KBM-7 (cell line): ENCODE results near the gene MROH9.

Source experiments
- DNase-seq: peaks from one replicate; pipeline ENCODE4 v3.0.0-alpha.2; 2015
- in situ Hi-C: fragments of 300-500 bp; cut with MboI; formaldehyde crosslinking; loops from 2 replicates; pipeline ENCODE4 v1.14.3; 2020; ENCODE audit warnings: low sequenced_read_pairs, low pct_unique_long_range_greater_than_20kb, mixed read lengths

The MROH9 gene

GRCh38 chr1:171055966-171056643 lies 120.8 kb downstream of the MROH9 start:
- no peak for DNase-seq
- in situ Hi-C loops, result no loop called here

- no peak for DNase-seq
- in situ Hi-C loops, result no loop called here
Measured at GRCh38 chr1:171061425-171062143, 126.2 kb downstream of the MROH9 start.

- no peak for DNase-seq
- in situ Hi-C loops, result no loop called here
Measured at GRCh38 chr1:171062902-171063301, 127.6 kb downstream of the MROH9 start.

- DNase-seq, result no peak
- in situ Hi-C loops, result no loop called here
Measured at GRCh38 chr1:171075041-171075440, 139.7 kb downstream of the MROH9 start.

GRCh38 chr1:171081314-171081753 lies 146.0 kb downstream of the MROH9 start:
- in situ Hi-C loops, result no loop called here
- peak; percentile 20 for DNase-seq

GRCh38 chr1:171081763-171082201 lies 146.4 kb downstream of the MROH9 start:
- no peak for DNase-seq
- in situ Hi-C loops, result no loop called here

GRCh38 chr1:171082606-171083005 lies 147.3 kb downstream of the MROH9 start:
- DNase-seq, result no peak
- in situ Hi-C loops, result no loop called here

- in situ Hi-C loops, result no loop called here
- DNase-seq, result no peak
Measured at GRCh38 chr1:171083222-171083621, 147.9 kb downstream of the MROH9 start.

GRCh38 chr1:171084091-171084490 lies 148.8 kb downstream of the MROH9 start:
- DNase-seq, result no peak
- in situ Hi-C loops, result no loop called here

- in situ Hi-C loops, result no loop called here
- DNase-seq, result no peak
Measured at GRCh38 chr1:171084870-171085269, 149.5 kb downstream of the MROH9 start.

GRCh38 chr1:171087896-171088295 lies 152.6 kb downstream of the MROH9 start:
- DNase-seq, result no peak
- in situ Hi-C loops, result no loop called here

- no peak for DNase-seq
- in situ Hi-C loops, result no loop called here
Measured at GRCh38 chr1:171090604-171091003, 155.3 kb downstream of the MROH9 start, which contains the start of gene FMO3. FMO3 (plus strand) TSS chr1:171090905; CDS start chr1:171092659, 1,754 bp downstream.

- in situ Hi-C loops, result no loop called here
Measured at GRCh38 chr1:171103862-171104261, 168.5 kb downstream of the MROH9 start.

GRCh38 chr1:171107262-171107940 lies 172.1 kb downstream of the MROH9 start:
- no peak for DNase-seq
- in situ Hi-C loops, result no loop called here

More at GRCh38 chr1:171103862-171104261, 168.5 kb downstream of the MROH9 start:
- DNase-seq, result no peak

GRCh38 chr1:171107969-171108368 lies 172.6 kb downstream of the MROH9 start:
- DNase-seq, result no peak
- in situ Hi-C loops, result no loop called here

- DNase-seq, result no peak
- in situ Hi-C loops, result no loop called here
Measured at GRCh38 chr1:171109966-171110365, 174.6 kb downstream of the MROH9 start.

- in situ Hi-C loops, result no loop called here
- no peak for DNase-seq
Measured at GRCh38 chr1:171110621-171111326, 175.4 kb downstream of the MROH9 start.

- in situ Hi-C loops, result no loop called here
- DNase-seq, result no peak
Measured at GRCh38 chr1:171112119-171112518, 176.8 kb downstream of the MROH9 start.

GRCh38 chr1:171113382-171113781 lies 178.0 kb downstream of the MROH9 start:
- DNase-seq, result no peak
- in situ Hi-C loops, result no loop called here
